A549 treated with ZK216348 at 1 μM for 4 hours (cell line): ENCODE measurements around the gene SEMA4D. TPM values are rescaled to one million over a fixed set of nuclear protein-coding genes. Genes with fewer than 3 reads are reported as not detected.

Experiments used
- total RNA-seq: library from RNA; stranded (reverse); fragments of 200-300 nt; extraction: Qiagen RNA extraction; gene quantifications from 5 replicates; pipeline ENCODE4 v1.2.3, GENCODE V29; 2022; ENCODE audit warnings: low read depth

SEMA4D gene
- 3.7 to 10.0 TPM (median 5.8 TPM) in 5 replicates for total RNA-seq

DNA sequence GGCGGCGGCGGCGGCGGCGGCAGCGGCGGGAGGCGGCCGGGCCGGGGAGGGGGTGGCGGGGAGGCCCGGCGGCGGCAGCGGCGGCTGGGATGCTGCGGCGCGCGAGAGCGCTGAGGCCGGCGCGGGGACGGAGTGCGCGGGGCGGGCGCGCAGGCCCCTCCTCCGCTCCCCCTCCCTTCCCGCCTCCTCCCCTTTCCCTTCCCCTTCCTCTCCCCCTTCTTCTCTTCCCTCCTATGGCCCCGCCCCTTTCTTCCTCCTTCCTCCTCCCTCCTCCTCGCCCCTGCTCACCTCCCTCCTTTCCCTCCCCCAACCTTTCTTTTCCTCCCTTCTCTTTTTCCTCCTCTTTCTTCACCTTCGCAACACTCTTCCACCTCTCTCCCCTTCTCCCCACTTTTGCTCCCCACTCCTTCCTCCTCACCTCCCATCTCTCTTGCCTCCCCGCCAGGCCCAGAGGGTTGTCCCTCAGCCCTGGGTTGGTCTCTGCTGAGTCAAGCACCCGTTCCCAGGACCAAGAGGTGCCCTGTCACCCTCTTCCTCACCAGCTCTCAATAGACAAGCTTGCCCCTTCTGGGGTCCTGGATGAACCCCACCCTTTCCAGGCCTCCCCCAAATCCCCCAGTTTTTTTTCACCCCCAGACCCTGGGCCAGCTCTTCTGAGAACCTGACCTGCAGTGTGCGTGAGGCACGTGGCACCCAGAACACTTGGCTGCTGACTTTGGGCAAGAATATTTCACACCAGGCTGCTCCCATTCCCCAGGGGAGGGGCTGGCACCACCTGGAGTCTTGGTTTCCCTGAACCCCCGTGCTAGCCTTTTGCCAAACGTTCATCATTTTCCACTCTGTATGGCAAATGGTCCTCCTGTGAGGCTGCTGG, at the start of gene SEMA4D:
Gene SEMA4D, minus strand, starts transcription at position 136 of the 874 bp plus-strand sequence. CDS start 92,657 bp downstream, outside the sequence.

DNA sequence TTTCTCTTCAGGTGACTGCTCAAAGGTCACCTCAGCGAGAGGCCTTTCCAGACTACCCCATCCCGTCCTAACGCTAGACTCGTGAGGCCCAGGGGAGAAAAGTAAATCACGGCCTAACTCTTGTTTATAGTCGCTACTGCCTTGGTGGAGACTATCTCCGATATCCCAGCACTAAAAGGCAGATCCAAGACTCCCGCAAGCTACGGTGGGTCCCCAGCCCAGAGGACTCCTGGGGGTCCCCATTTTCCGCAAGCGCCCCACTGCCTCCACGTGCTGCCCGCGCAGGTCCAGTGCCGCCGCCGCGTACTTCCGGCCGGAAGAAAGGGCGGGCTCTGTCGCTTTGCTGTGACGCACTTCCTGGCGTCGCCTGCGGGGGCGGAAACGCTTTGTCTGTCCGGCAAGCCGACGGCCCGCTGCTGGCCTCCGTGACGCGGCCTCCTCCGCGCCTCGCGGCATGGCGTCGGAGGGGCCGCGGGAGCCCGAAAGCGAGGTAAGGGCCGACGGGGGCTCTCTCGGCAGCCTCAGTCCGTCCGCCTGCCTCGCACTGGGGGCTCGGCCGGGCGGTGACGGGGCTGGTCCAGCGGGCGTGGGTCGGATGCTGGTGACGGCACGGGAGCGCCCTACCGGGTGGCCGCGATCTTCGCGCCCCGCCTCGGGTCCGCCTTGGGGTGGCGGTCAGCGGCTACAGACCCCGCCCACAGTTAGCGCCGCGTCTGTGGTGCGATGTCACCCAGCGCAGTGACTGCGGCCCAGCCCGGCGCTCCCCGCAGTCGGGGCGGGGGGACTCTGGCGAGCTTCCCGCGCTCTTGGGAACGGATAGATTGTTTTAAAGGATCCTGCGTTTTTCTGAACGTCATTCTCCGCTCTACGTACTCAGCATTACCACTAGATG, 179.5 kb downstream of the SEMA4D start, which contains the start of gene SECISBP2:
Gene SECISBP2, plus strand, starts transcription at position 378 of the 892 bp plus-strand sequence. Its CDS starts 77 bp downstream, at position 455.

Other genes with a start within 250 kb of the SEMA4D start
- gene CKS2, start 186.9 kb downstream of the SEMA4D start, total RNA-seq: 332 to 511 TPM (median 377 TPM) in 5 replicates
- 17.7 to 22.5 TPM (median 20.4 TPM) in 5 replicates for gene SECISBP2, start 179.6 kb downstream of the SEMA4D start, total RNA-seq
- gene GADD45G, start 106.9 kb upstream of the SEMA4D start, total RNA-seq: 0.31 to 0.53 TPM (median 0.37 TPM) in 4 of 5 replicates, not detected in the other